Progenitor cell of endocrine pancreas (in vitro differentiated cells): ENCODE measurements around the gene HOXA5. TPM values are rescaled to one million over a fixed set of nuclear protein-coding genes. Genes with fewer than 3 reads are reported as not detected.

Experiments used
- DNase-seq: peaks from one replicate; pipeline ENCODE4 v3.0.0; 2021; ENCODE audit warnings: low spot score; ENCODE audit not compliant: unreplicated experiment
- H3K27ac Mint-ChIP-seq: 2 replicates; pipeline ENCODE4 v1.8.0; 2021; ENCODE audit warnings: mild to moderate bottlenecking, moderate library complexity, mixed read lengths
- H3K27me3 Mint-ChIP-seq: 2 replicates; pipeline ENCODE4 v1.8.0; 2021; ENCODE audit warnings: mixed read lengths
- H3K36me3 Mint-ChIP-seq: 2 replicates; pipeline ENCODE4 v1.8.0; 2022; ENCODE audit warnings: mixed read lengths; ENCODE audit not compliant: insufficient read depth
- H3K4me1 Mint-ChIP-seq: 2 replicates; pipeline ENCODE4 v1.8.0; 2021; ENCODE audit warnings: low read depth, mixed read lengths
- H3K4me3 Mint-ChIP-seq: 2 replicates; pipeline ENCODE4 v1.8.0; 2021; ENCODE audit warnings: low read depth, mild to moderate bottlenecking, moderate library complexity, mixed read lengths
- H3K9me3 Mint-ChIP-seq: 2 replicates; pipeline ENCODE4 v1.8.0; 2021; ENCODE audit warnings: low read depth, mixed read lengths
- total RNA-seq: library from RNA; stranded (reverse); gene quantifications from 2 replicates; pipeline ENCODE4 v1.2.1, GENCODE V29; 2021
- TF ChIP-seq, protein P1 (sequence below): fragments of 200-600 bp; sonication (generic); IDR thresholded peaks from one replicate; pipeline ENCODE4 v1.5.0; 2021; ENCODE audit warnings: antibody characterized with exemption, mild to moderate bottlenecking; ENCODE audit not compliant: unreplicated experiment

HOXA5 gene
- total RNA-seq, 1 donor from 2014 or later, result 12.6 TPM

DNA sequence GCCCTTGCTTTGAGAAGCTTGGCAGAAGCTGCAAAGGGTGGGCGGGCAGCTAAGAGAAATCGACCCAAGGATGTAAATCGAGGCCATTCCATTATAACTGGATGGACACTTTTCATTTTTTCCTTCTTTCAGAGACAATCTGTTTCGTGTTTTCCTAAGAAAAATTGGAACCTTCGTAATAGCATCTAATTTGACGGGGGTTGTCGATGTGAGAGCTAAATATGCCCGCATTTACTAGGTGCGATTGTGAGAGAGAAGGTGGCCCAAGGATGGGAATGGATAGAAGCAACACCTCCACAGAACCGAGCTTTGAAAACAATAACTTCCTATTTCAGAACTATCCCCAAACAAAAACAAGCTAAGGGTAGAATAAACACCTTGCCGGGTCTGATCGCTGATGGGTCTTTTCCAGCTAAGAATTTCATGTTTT is 12.1 kb downstream of the HOXA5 start:
- TF ChIP-seq, protein P1, sequence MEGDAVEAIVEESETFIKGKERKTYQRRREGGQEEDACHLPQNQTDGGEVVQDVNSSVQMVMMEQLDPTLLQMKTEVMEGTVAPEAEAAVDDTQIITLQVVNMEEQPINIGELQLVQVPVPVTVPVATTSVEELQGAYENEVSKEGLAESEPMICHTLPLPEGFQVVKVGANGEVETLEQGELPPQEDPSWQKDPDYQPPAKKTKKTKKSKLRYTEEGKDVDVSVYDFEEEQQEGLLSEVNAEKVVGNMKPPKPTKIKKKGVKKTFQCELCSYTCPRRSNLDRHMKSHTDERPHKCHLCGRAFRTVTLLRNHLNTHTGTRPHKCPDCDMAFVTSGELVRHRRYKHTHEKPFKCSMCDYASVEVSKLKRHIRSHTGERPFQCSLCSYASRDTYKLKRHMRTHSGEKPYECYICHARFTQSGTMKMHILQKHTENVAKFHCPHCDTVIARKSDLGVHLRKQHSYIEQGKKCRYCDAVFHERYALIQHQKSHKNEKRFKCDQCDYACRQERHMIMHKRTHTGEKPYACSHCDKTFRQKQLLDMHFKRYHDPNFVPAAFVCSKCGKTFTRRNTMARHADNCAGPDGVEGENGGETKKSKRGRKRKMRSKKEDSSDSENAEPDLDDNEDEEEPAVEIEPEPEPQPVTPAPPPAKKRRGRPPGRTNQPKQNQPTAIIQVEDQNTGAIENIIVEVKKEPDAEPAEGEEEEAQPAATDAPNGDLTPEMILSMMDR, result no peak
- no peak for DNase-seq

DNA sequence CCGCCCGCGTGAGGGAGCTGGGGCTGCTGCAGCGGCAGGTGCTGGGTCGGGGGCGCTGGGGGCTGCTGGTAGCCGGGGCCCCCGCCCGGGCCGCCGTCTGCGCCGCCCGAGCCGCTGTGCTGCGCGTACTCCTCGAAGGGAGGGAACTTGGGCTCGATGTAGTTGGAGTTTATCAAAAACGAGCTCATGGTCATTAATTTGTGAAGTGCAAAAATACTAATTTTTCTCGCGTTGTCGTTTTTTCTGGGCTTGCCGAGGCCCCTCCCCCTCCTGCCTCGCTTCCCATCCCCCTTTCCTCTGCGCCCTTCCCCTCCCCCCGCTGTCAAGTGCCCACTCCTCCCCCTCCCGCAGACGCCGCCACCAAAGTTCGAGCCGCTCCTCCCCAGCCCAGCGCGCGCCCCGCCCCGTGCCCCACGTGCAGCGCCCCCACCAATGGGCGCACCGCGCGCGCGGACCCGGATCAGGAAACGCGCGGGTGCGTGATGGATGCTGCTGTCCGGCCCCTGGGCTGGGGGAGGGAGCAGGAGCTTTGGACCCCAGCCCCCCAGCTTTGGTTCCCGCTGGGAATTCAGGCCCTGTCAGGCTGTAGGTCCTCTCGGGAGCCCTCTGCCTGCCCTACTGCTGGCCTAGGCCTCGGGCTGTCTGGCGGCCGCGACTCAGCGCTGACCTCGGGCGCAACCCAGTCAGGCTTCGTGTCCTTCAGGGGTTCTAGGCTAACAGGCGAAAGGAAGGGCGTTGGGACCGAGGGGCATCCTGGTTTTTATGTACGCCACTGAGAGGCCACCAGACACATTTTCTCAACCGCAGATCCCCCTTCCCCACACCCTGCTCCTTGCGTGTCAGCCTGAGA is 12.7 kb downstream of the HOXA5 start, which contains the start of gene HOXA4:
HOXA4 (minus strand) TSS at position 218 of the 850 bp plus-strand sequence; CDS start at position 194, 24 bp downstream.
- Mint-ChIP-seq H3K27me3 (no peaks in the 10 kb centered on the region), H3K9me3 (no peaks in the 10 kb centered on the region), H3K4me3 (peak within 1 kb of the TSS; percentile 79), H3K36me3 (peaks cover 5% of the 10 kb centered on the region), H3K27ac (peak within 1 kb of the TSS; percentile 86), H3K4me1 (peaks cover 76% of the 10 kb centered on the region)
- TF ChIP-seq, protein P1, result no peak
- DNase-seq, result peak; percentile 91

More for the DNA sequence above, 12.1 kb downstream of the HOXA5 start:
- Mint-ChIP-seq H3K4me1 (peaks cover 75% of the 10 kb centered on the region), H3K9me3 (no peaks in the 10 kb centered on the region), H3K4me3 (peak overlapping the region; percentile 79), H3K36me3 (peaks cover 5% of the 10 kb centered on the region), H3K27me3 (no peaks in the 10 kb centered on the region), H3K27ac (peak overlapping the region; percentile 84)

DNA sequence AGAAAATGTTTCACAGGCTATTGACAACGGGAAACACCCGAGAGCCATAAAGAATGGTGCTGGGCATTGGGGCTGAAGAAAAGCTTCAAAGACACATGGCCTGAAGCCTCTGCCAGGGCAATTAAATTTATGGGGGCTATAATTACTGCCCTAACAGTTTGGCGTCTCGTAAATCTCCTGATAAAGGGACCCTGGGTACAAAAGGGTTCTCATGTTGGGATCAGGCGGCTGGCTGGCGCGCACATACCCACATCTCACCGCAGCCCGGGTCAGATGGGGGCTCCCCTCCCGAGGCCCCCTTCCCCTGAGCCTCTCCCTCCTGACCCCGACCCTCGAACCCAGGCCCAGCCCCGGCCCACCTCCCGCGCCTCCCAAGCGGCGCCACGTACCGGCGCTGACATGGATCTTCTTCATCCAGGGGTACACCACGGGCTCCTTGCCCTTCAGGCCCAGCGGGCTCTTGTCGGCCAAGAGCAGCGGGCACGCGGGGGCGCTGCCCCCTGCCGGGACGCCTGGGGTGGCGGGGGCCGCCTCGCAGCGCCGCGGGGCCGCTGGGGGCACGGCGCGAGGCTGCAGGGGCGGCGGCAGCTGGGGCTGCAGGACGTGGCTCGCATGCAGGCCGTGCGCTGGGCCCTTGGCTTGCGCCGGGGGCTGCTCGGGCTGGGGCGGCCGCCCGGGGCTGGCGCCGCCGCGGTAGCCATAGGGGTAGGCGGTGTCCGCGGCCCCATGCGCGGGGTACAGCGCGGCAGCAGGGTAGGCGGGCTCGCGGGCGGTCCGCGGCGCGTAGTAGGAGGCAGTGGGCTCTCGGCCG is 13.5 kb downstream of the HOXA5 start:
- TF ChIP-seq, protein P1, result peak; percentile 38
- Mint-ChIP-seq H3K27ac (peak overlapping the region; percentile 86), H3K4me3 (peak overlapping the region; percentile 76), H3K9me3 (no peaks in the 10 kb centered on the region), H3K4me1 (peaks cover 76% of the 10 kb centered on the region), H3K36me3 (peaks cover 5% of the 10 kb centered on the region), H3K27me3 (no peaks in the 10 kb centered on the region)
- no peak for DNase-seq

DNA sequence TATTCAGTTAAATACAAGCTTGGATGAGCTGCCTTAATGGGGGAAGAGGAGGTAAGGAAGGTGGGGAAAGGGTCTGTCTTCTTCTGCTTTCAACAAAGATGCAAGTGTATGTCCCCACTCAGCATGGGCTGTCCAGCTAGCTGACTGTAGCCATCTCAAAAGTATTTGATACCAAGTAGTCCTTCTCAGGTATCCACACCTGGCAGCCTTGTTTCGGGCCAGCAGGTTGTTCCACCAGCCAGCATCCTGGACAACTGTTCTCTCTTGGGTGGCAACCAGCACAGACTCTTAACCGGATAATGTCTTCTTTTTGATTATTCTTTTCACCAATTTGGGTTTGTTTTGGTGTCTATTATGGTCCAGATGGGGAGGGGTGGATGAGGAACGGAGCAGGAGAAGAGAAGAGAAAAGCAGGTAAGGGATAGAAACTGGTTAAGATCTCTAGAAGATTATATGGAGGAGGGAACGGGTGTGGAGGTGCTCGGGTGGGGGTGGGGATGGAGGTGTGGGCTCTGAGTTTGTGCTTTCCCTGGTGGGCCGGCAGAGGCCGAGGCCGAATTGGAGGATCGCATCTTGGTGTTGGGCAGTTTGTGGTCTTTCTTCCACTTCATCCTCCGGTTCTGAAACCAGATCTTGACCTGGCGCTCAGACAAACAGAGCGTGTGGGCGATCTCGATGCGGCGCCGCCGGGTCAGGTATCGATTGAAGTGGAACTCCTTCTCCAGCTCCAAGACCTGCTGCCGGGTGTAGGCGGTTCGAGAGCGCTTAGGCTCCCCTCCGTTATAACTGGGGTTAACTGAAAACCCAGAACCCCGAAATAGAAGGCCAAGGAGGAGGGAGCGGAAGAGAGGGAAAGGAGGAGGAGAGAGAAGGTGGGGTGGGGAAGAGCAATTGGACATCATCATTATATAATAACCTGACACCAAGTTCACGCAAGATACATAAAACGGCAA is 14.4 kb downstream of the HOXA5 start:
- Mint-ChIP-seq H3K4me1 (peaks cover 76% of the 10 kb centered on the region), H3K27ac (peak overlapping the region; percentile 86), H3K4me3 (peak overlapping the region; percentile 76), H3K27me3 (no peaks in the 10 kb centered on the region), H3K9me3 (no peaks in the 10 kb centered on the region), H3K36me3 (peaks cover 10% of the 10 kb centered on the region)
- TF ChIP-seq, protein P1, result no peak
- no peak for DNase-seq
